Mucosa of rectum (tissue), 2 donors: ENCODE data around the gene SGIP1.

Source experiments
- H3K27ac ChIP-seq, 2 donors: one replicate each; pipeline ENCODE4 v1.7.0; 2013; ENCODE audit warnings: inconsistent platforms in 2 of 2, low read depth in 2 of 2, low read length in 2 of 2
- H3K27me3 ChIP-seq, 2 donors: one replicate each; pipeline ENCODE4 v1.7.0; 2013; ENCODE audit warnings: low read length in 2 of 2; ENCODE audit not compliant: control insufficient read depth in 2 of 2, insufficient read depth in 2 of 2
- H3K36me3 ChIP-seq, 2 donors: one replicate each; pipeline ENCODE4 v1.7.0; 2013; ENCODE audit warnings: low read length in 2 of 2; ENCODE audit not compliant: control insufficient read depth in 2 of 2, insufficient read depth in 2 of 2
- H3K4me1 ChIP-seq, 2 donors: one replicate each; pipeline ENCODE4 v1.7.0; 2013; ENCODE audit warnings: low read length in 2 of 2, mild to moderate bottlenecking in 1 of 2; ENCODE audit not compliant: control insufficient read depth in 2 of 2, insufficient read depth in 2 of 2
- H3K4me3 ChIP-seq, 2 donors: one replicate each; pipeline ENCODE4 v1.7.0; 2013; ENCODE audit warnings: low read length in 2 of 2
- H3K9ac ChIP-seq, 2 donors: one replicate each; pipeline ENCODE4 v1.7.0; 2013; ENCODE audit warnings: low read length in 2 of 2, low read depth in 1 of 2, mild to moderate bottlenecking in 1 of 2
- H3K9me3 ChIP-seq, 2 donors: one replicate each; pipeline ENCODE4 v1.7.0; 2013; ENCODE audit warnings: low read length in 2 of 2; ENCODE audit not compliant: control insufficient read depth in 2 of 2
- donor health status: healthy.
- donor health status: Normal muscosa, but diverticular disease.

SGIP1 gene

GRCh38 chr1:66549017-66549416 is 15.1 kb downstream of the SGIP1 start:
- H3K4me1 ChIP-seq: no peaks in the 10 kb centered on the region
- no peaks in the 10 kb centered on the region for H3K36me3 ChIP-seq
- no peaks in the 10 kb centered on the region for H3K9me3 ChIP-seq
- no peak overlapping the region for H3K4me3 ChIP-seq
- no peak overlapping the region for H3K27ac ChIP-seq
- no peak overlapping the region for H3K9ac ChIP-seq
- H3K27me3 ChIP-seq: no peaks in the 10 kb centered on the region

- H3K27me3 ChIP-seq: no peaks in the 10 kb centered on the region
- no peaks in the 10 kb centered on the region for H3K4me1 ChIP-seq
- no peak overlapping the region for H3K9ac ChIP-seq
- no peaks in the 10 kb centered on the region for H3K36me3 ChIP-seq
- H3K4me3 ChIP-seq: no peak overlapping the region
- no peak overlapping the region for H3K27ac ChIP-seq
- no peaks in the 10 kb centered on the region for H3K9me3 ChIP-seq
Observed at GRCh38 chr1:66550243-66550642, 16.3 kb downstream of the SGIP1 start.

- no peak overlapping the region for H3K9ac ChIP-seq
- H3K4me3 ChIP-seq: no peak overlapping the region
- no peak overlapping the region for H3K27ac ChIP-seq
- H3K9me3 ChIP-seq: no peaks in the 10 kb centered on the region
- H3K27me3 ChIP-seq: no peaks in the 10 kb centered on the region
- H3K36me3 ChIP-seq: no peaks in the 10 kb centered on the region
- no peaks in the 10 kb centered on the region for H3K4me1 ChIP-seq
Observed at GRCh38 chr1:66552287-66552686, 18.3 kb downstream of the SGIP1 start.

GRCh38 chr1:66552829-66553228 is 18.9 kb downstream of the SGIP1 start:
- no peaks in the 10 kb centered on the region for H3K36me3 ChIP-seq
- H3K9ac ChIP-seq: no peak overlapping the region
- no peak overlapping the region for H3K4me3 ChIP-seq
- no peaks in the 10 kb centered on the region for H3K27me3 ChIP-seq
- H3K9me3 ChIP-seq: no peaks in the 10 kb centered on the region
- no peak overlapping the region for H3K27ac ChIP-seq
- no peaks in the 10 kb centered on the region for H3K4me1 ChIP-seq

- no peaks in the 10 kb centered on the region for H3K36me3 ChIP-seq
- no peaks in the 10 kb centered on the region for H3K9me3 ChIP-seq
- H3K27me3 ChIP-seq: no peaks in the 10 kb centered on the region
- no peak overlapping the region for H3K9ac ChIP-seq
- H3K27ac ChIP-seq: no peak overlapping the region
- no peak overlapping the region for H3K4me3 ChIP-seq
- no peaks in the 10 kb centered on the region for H3K4me1 ChIP-seq
Observed at GRCh38 chr1:66553846-66554245, 19.9 kb downstream of the SGIP1 start.

GRCh38 chr1:66556161-66556611 is 22.2 kb downstream of the SGIP1 start:
- Histone ChIP-seq H3K9ac (no peak overlapping the region), H3K4me1 (no peaks in the 10 kb centered on the region), H3K4me3 (no peak overlapping the region), H3K9me3 (no peaks in the 10 kb centered on the region), H3K27ac (no peak overlapping the region), H3K27me3 (no peaks in the 10 kb centered on the region), H3K36me3 (no peaks in the 10 kb centered on the region)

GRCh38 chr1:66557157-66557556 is 23.2 kb downstream of the SGIP1 start:
- Histone ChIP-seq H3K36me3 (no peaks in the 10 kb centered on the region), H3K9me3 (no peaks in the 10 kb centered on the region), H3K9ac (no peak overlapping the region), H3K4me1 (no peaks in the 10 kb centered on the region), H3K4me3 (no peak overlapping the region), H3K27me3 (no peaks in the 10 kb centered on the region), H3K27ac (no peak overlapping the region)

GRCh38 chr1:66559517-66559916 is 25.6 kb downstream of the SGIP1 start:
- Histone ChIP-seq H3K27me3 (no peaks in the 10 kb centered on the region), H3K27ac (no peak overlapping the region), H3K36me3 (no peaks in the 10 kb centered on the region), H3K9ac (no peak overlapping the region), H3K4me3 (no peak overlapping the region), H3K4me1 (no peaks in the 10 kb centered on the region), H3K9me3 (no peaks in the 10 kb centered on the region)

- H3K27me3 ChIP-seq: no peaks in the 10 kb centered on the region
- no peaks in the 10 kb centered on the region for H3K9me3 ChIP-seq
- H3K9ac ChIP-seq: no peak overlapping the region
- H3K27ac ChIP-seq: peak overlapping the region; percentile 61 to 63
- H3K4me3 ChIP-seq: no peak overlapping the region
- H3K4me1 ChIP-seq: no peaks in the 10 kb centered on the region
- no peaks in the 10 kb centered on the region for H3K36me3 ChIP-seq
Observed at GRCh38 chr1:66562561-66562960, 28.6 kb downstream of the SGIP1 start.

GRCh38 chr1:66563094-66563800 is 29.3 kb downstream of the SGIP1 start:
- H3K27me3 ChIP-seq: no peaks in the 10 kb centered on the region
- no peaks in the 10 kb centered on the region for H3K36me3 ChIP-seq
- peak overlapping the region; percentile 63 to 69 for H3K27ac ChIP-seq
- no peaks in the 10 kb centered on the region for H3K4me1 ChIP-seq
- H3K4me3 ChIP-seq: no peak overlapping the region
- no peaks in the 10 kb centered on the region for H3K9me3 ChIP-seq
- H3K9ac ChIP-seq: peak overlapping the region in 1 of 2 donors; percentile 7
